ENCODE measurements around the gene WDR90. TPM values are rescaled to one million over a fixed set of nuclear protein-coding genes. Genes with fewer than 3 reads are reported as not detected.

The WDR90 gene
- total and polyA plus RNA-seq, 2 experiments from 2014 or later = 25.9 to 42.2 TPM

GRCh38 chr16:708019-708418, 58.9 kb downstream of the WDR90 start:
- H3K27me3 Mint-ChIP-seq (ENCODE audit: insufficient read depth, low read depth, poor library complexity) = peaks cover 59% of the 10 kb centered on the region

More at GRCh38 chr16:708019-708418, 58.9 kb downstream of the WDR90 start:
- Histone ChIP-seq H4K20me1 (replicated peaks; ENCODE audit: insufficient read depth) (no peaks in the 10 kb centered on the region), H3K4me3 (no peak overlapping the region), H2AFZ (no peak overlapping the region), H3K9me2 (ENCODE audit: insufficient read depth) (no peaks in the 10 kb centered on the region), H3K4me2 (no peak overlapping the region), H3K27me3 (ENCODE audit: insufficient read depth) (peaks cover 71% of the 10 kb centered on the region), H3K4me1 (ENCODE audit: insufficient read depth) (no peaks in the 10 kb centered on the region), H3K36me3 (ENCODE audit: insufficient read depth) (no peaks in the 10 kb centered on the region), H3K27ac (ENCODE audit: low read depth) (no peak overlapping the region), H3K79me2 (replicated peaks; ENCODE audit: insufficient read depth) (no peaks in the 10 kb centered on the region), H3F3A (replicated peaks; ENCODE audit: low read depth) (0 out of 2 replicates have a peak, but pooled peaks cover 6% of the 10 kb centered on the region)
- DNase-seq (ENCODE audit: low spot score) (no peak), ATAC-seq (no peak)
- no peak for TF ChIP-seq JUNB (IDR thresholded peaks at IDR 0.05; ENCODE audit: unreplicated experiment)
- TF ChIP-seq CREB1 (CRISPR knock-in tag; IDR thresholded peaks at IDR 0.05; ENCODE audit: low read depth) = no peak
- no peak for TF ChIP-seq ZNF331 (CRISPR knock-in tag; IDR thresholded peaks at IDR 0.05; ENCODE audit: low read depth)
- no peak for TF ChIP-seq ETS1 (IDR thresholded peaks at IDR 0.05)
- no peak for TF ChIP-seq CTCF (conservative IDR thresholded peaks at IDR 0.05; ENCODE audit: low read depth in 2 of 2)
- no peak for TF ChIP-seq ZNF462 (CRISPR knock-in tag; IDR thresholded peaks at IDR 0.05)
- TF ChIP-seq REST (IDR thresholded peaks at IDR 0.05; ENCODE audit: unreplicated experiment) = no peak
- TF ChIP-seq STAT1 (IDR thresholded peaks at IDR 0.05; ENCODE audit: unreplicated experiment) = no peak
- no peak for TF ChIP-seq EZH2 (IDR thresholded peaks at IDR 0.05; ENCODE audit: low read depth, unreplicated experiment)
- no peak for TF ChIP-seq NANOG (IDR thresholded peaks at IDR 0.05; ENCODE audit: borderline replicate concordance)
- no peak for TF ChIP-seq EZH2phosphoT487 (IDR thresholded peaks at IDR 0.05; ENCODE audit: unreplicated experiment)
- TF ChIP-seq ZNF114 (CRISPR knock-in tag; IDR thresholded peaks at IDR 0.05) = no peak
- TF ChIP-seq POLR2AphosphoS5 (IDR thresholded peaks at IDR 0.05; ENCODE audit: low read depth) = no peak
- Mint-ChIP-seq H3K9me3 (peaks cover 4% of the 10 kb centered on the region; the same call in 1 of the 3 replicates), H3K4me1 (no peaks in the 10 kb centered on the region; the same call in 2 of the 3 replicates), H3K27ac (no peak overlapping the region), H3K36me3 (ENCODE audit: low read depth) (no peaks in the 10 kb centered on the region), H3K4me3 (no peak overlapping the region)
